ENCODE results near the gene SLC7A6OS. TPM values are rescaled to one million over a fixed set of nuclear protein-coding genes. Genes with fewer than 3 reads are reported as not detected.

Gene SLC7A6OS
- total RNA-seq, 1 donor from 2014 or later: 10.3 TPM

DNA sequence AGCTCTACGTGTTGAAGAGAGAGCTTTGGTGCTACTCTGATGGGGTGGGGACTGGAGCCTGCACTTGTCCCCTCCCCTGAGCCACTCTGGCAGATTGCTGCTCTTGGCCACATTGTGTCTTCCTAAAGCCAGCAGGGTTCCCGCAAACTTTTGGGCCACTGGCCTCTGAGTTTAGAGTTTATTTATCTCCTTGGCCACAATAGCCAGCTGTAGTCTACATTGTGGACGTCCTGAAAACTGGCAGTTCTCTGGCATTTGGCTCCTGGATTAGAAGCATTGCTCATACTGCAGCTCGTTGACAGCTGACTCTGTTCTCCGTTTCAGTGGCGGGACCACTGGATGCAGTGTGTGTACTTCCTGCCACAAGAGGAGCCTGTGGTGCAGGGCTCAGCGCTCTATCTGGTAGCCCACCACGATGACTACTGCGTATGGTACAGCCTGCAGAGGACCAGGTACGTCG is 34.6 kb upstream of the SLC7A6OS start:
- no peak for DNase-seq (ENCODE audit: low read depth)
- TF ChIP-seq, protein P1, sequence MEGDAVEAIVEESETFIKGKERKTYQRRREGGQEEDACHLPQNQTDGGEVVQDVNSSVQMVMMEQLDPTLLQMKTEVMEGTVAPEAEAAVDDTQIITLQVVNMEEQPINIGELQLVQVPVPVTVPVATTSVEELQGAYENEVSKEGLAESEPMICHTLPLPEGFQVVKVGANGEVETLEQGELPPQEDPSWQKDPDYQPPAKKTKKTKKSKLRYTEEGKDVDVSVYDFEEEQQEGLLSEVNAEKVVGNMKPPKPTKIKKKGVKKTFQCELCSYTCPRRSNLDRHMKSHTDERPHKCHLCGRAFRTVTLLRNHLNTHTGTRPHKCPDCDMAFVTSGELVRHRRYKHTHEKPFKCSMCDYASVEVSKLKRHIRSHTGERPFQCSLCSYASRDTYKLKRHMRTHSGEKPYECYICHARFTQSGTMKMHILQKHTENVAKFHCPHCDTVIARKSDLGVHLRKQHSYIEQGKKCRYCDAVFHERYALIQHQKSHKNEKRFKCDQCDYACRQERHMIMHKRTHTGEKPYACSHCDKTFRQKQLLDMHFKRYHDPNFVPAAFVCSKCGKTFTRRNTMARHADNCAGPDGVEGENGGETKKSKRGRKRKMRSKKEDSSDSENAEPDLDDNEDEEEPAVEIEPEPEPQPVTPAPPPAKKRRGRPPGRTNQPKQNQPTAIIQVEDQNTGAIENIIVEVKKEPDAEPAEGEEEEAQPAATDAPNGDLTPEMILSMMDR (conservative IDR thresholded peaks at IDR 0.05; ENCODE audit: low read depth, low read length): no peak
- H3K4me3 ChIP-seq (ENCODE audit: low read depth, low read length): no peak overlapping the region

DNA sequence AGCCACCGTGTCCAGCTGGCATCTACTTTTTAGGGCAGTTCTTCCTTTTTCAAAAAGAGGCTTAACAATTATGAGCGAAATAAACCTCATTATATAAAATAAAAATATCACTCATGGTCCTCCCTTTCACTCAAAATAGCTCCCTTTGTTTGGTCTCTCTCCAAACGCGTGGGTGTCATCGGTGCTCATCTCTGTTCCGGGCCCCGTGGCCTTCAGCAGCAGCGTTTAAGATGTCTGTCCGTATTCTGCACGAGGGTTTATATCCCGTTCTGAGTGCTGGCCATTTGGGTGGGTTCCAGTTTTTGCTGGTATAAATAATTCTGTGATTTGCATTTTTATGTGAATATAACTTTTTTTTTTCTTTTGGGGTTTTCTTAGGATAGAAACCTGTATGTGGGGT is 33.5 kb upstream of the SLC7A6OS start:
- no peak overlapping the region for H3K4me3 ChIP-seq (ENCODE audit: low read depth, low read length)
- TF ChIP-seq, protein P1 (conservative IDR thresholded peaks at IDR 0.05; ENCODE audit: low read depth, low read length): no peak
- no peak for DNase-seq (ENCODE audit: low read depth)

DNA sequence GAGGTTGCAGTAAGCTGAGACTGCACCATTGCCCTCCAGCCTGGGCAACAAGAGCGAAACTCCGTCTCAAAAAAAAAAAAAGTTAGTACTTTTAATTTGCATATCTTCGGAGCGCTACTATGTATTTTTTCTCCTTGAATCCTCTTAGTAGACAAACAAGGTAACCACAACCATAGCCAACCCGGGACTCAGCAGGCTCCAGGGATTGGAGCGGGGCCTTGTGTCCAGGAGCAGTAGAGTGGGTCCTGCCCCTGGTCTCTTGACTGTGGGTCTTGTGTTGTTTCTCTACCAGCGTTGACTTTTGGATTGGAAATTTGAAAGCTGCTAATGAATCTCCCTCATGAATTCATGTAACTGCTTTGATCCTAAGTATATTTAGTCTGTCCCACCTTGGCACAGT is 32.4 kb upstream of the SLC7A6OS start:
- TF ChIP-seq, protein P1 (conservative IDR thresholded peaks at IDR 0.05; ENCODE audit: low read depth, low read length): no peak
- DNase-seq (ENCODE audit: low read depth): no peak
- H3K4me3 ChIP-seq (ENCODE audit: low read depth, low read length): no peak overlapping the region

DNA sequence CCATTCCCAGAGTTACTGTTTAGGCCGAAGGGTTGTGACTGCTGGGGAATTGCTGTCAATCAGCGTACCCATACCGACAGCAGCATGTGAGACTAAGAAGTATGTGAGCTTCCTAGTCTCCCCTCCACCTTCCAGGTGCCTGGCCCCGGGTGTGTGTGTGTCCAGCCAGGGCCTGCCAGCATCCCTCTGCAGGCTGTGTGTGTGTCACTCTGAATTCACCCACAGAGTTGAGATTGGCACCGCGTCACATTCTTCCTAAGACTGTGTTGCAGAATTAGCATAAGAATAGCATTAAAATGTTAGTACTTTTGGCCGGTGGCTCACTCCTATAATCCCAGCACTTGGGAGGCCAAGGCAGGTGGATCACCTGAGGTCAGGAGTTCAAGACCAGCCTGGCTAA is 31.9 kb upstream of the SLC7A6OS start:
- no peak for DNase-seq (ENCODE audit: low read depth)
- TF ChIP-seq, protein P1 (conservative IDR thresholded peaks at IDR 0.05; ENCODE audit: low read depth, low read length): no peak
- no peak overlapping the region for H3K4me3 ChIP-seq (ENCODE audit: low read depth, low read length)

- TF ChIP-seq, protein P1 (conservative IDR thresholded peaks at IDR 0.05; ENCODE audit: low read depth, low read length): no peak
- no peak overlapping the region for H3K4me3 ChIP-seq (ENCODE audit: low read depth, low read length)
- no peak for DNase-seq (ENCODE audit: low read depth)
Observed at GRCh38 chr16:68339214-68339613, 28.5 kb upstream of the SLC7A6OS start.

DNA sequence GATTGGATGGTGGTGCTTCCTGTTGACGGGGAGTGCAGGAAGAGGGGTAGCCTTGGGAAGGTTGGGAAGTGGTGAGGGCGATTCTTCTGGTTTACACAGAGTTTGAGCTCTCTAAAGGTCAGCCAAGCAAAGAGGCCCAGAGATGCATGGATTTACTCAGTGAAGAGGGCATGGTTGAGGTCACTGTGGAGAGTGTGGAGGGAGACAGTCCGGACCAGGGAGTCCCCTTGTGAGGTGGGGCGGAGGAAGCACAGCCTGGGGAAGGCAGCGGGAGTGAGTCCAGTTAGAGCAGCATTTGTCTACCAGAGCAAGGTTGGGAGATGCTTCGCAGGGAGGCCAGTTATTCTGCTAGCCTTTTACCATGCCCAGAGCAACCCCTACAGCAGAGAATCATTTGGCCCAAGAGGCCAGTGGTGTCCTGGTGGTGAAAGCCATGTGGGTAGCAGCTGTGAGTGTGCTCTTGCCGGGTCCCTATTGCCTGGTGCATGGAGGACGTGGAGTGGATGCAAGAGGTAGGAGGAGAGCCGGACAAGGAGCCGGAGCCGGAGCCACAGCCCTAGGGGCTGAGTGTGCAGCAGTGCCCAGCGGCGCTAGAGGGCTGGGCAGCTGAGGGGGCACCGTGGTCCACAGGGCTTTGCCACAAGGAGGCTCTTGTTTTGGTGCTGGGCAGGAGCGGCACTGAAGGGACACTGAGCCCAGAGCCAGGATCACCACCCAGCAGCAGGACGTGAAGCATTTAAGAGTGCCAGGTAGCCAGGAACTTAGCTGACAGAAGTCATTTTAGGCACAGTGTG is 27.8 kb upstream of the SLC7A6OS start:
- TF ChIP-seq, protein P1 (conservative IDR thresholded peaks at IDR 0.05; ENCODE audit: low read depth, low read length): no peak

GRCh38 chr16:68335175-68335574 is 24.4 kb upstream of the SLC7A6OS start:
- TF ChIP-seq, protein P1 (conservative IDR thresholded peaks at IDR 0.05; ENCODE audit: low read depth, low read length): no peak
- DNase-seq (ENCODE audit: low read depth): no peak
- H3K4me3 ChIP-seq (ENCODE audit: low read depth, low read length): no peak overlapping the region

More for the DNA sequence above, 27.8 kb upstream of the SLC7A6OS start:
- DNase-seq (ENCODE audit: low read depth): no peak
- H3K4me3 ChIP-seq (ENCODE audit: low read depth, low read length): no peak overlapping the region
